ENCODE results near the gene COL28A1. TPM values are rescaled to one million over a fixed set of nuclear protein-coding genes. Genes with fewer than 3 reads are reported as not detected.

The COL28A1 gene
- total RNA-seq, 2 donors from 2014 or later, result 1.2 to 3.5 TPM

DNA sequence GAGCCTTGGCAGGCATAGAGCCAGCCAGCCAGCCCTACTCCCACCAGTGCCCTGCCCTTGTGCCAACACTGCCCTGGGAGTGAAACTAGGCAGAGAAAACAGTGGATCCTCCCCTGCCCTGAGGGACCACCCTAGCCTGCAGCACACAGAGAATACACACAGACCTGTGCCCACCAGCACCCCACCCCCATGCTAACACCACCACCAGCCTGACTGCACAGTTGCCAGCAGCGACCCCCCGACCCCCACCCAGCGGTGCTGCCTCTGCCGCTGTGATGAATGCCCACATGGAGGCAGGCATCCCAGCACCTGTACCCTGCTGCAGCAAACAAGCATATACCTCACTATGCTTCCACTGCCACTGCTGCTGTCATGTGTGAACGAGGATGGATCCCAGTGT lies 21.6 kb upstream of the COL28A1 start:
- no peaks in the 10 kb centered on the region for H3K4me1 ChIP-seq
- no peak for TF ChIP-seq CTCF (IDR thresholded peaks at IDR 0.05)
- H3K9ac ChIP-seq (ENCODE audit: low read depth in 2 of 2, low read length in 2 of 2), result no peak overlapping the region
- H3K4me3 ChIP-seq, result no peak overlapping the region
- no peak overlapping the region for H3K27ac ChIP-seq
- no peak for DNase-seq
- H3K36me3 ChIP-seq, result no peaks in the 10 kb centered on the region
- intact Hi-C loops (cut with DNase I), result no loop called here
- no peaks in the 10 kb centered on the region for H3K27me3 ChIP-seq
- H3K9me3 ChIP-seq, result no peaks in the 10 kb centered on the region

GRCh38 chr7:7556852-7557251 lies 21.2 kb upstream of the COL28A1 start:
- no peaks in the 10 kb centered on the region for H3K4me1 ChIP-seq
- no peak overlapping the region for H3K4me3 ChIP-seq
- TF ChIP-seq CTCF (IDR thresholded peaks at IDR 0.05), result no peak
- H3K9ac ChIP-seq (ENCODE audit: low read depth in 2 of 2, low read length in 2 of 2), result no peak overlapping the region
- intact Hi-C loops (cut with DNase I), result no loop called here
- H3K27ac ChIP-seq, result no peak overlapping the region
- DNase-seq, result no peak
- H3K36me3 ChIP-seq, result no peaks in the 10 kb centered on the region
- H3K9me3 ChIP-seq, result no peaks in the 10 kb centered on the region
- no peaks in the 10 kb centered on the region for H3K27me3 ChIP-seq

- Histone ChIP-seq H3K27me3 (no peaks in the 10 kb centered on the region), H3K9ac (ENCODE audit: low read depth in 2 of 2, low read length in 2 of 2) (no peak overlapping the region), H3K9me3 (no peaks in the 10 kb centered on the region), H3K27ac (no peak overlapping the region), H3K4me3 (no peak overlapping the region), H3K4me1 (no peaks in the 10 kb centered on the region), H3K36me3 (no peaks in the 10 kb centered on the region)
- intact Hi-C loops (cut with DNase I), result no loop called here
- no peak for TF ChIP-seq CTCF (IDR thresholded peaks at IDR 0.05)
- DNase-seq, result no peak
Measured at GRCh38 chr7:7554649-7555575, 19.2 kb upstream of the COL28A1 start.

- no peaks in the 10 kb centered on the region for H3K27me3 ChIP-seq
- no peaks in the 10 kb centered on the region for H3K9me3 ChIP-seq
- no peak overlapping the region for H3K4me3 ChIP-seq
- H3K36me3 ChIP-seq, result no peaks in the 10 kb centered on the region
- H3K9ac ChIP-seq (ENCODE audit: low read depth in 2 of 2, low read length in 2 of 2), result no peak overlapping the region
- no peaks in the 10 kb centered on the region for H3K4me1 ChIP-seq
- TF ChIP-seq CTCF (IDR thresholded peaks at IDR 0.05), result no peak
- intact Hi-C loops (cut with DNase I), result no loop called here
- DNase-seq, result no peak
- H3K27ac ChIP-seq, result no peak overlapping the region
Measured at GRCh38 chr7:7554021-7554432, 18.4 kb upstream of the COL28A1 start.

DNA sequence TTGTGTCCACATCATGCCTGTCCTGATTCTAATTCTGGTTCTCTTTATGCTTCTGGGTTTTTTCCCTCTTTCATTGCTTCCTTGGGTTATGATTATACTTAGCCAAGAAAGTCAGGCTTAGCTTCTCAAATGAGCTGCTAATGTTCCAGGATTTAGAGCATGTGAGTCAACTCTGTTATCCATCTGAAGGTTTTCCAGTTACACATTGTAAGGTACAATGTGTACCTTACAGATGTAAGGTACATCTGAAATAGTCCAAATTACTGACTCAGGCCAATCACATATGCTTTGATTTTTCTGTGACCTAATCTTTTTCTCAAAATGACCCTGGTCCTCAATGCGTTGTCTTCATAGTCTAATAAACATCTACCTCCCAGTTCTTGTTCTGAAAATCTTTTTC lies 17.7 kb upstream of the COL28A1 start:
- Histone ChIP-seq H3K27me3 (no peaks in the 10 kb centered on the region), H3K9ac (ENCODE audit: low read depth in 2 of 2, low read length in 2 of 2) (no peak overlapping the region), H3K4me1 (no peaks in the 10 kb centered on the region), H3K9me3 (no peaks in the 10 kb centered on the region), H3K4me3 (no peak overlapping the region), H3K36me3 (no peaks in the 10 kb centered on the region), H3K27ac (no peak overlapping the region)
- intact Hi-C loops (cut with DNase I), result no loop called here
- no peak for DNase-seq
- TF ChIP-seq CTCF (IDR thresholded peaks at IDR 0.05), result no peak

Measured in colonic mucosa (tissue), 4 donors.